RWPE2 (cell line): ENCODE measurements around the gene CRIP3.

Experiments used
- ATAC-seq: fragments of 200-7000 bp; cut with Tn5 transposase; 3 replicates; pipeline ENCODE4 v1.9.1; 2021; ENCODE audit warnings: low read depth
- DNase-seq: peaks from one replicate; pipeline ENCODE4 v3.0.0-alpha.2; 2020; ENCODE audit warnings: low spot score
- H3K27ac ChIP-seq: fragments of 450-650 bp; 2 replicates; pipeline ENCODE4 v1.5.1; 2017; ENCODE audit warnings: mild to moderate bottlenecking; ENCODE audit not compliant: poor library complexity, severe bottlenecking
- H3K27me3 ChIP-seq: fragments of 250-450 bp; sonication (Bioruptor Pico); 2 replicates; pipeline ENCODE4 v1.5.1; 2021; ENCODE audit warnings: mild to moderate bottlenecking, moderate library complexity; ENCODE audit not compliant: insufficient read depth, poor library complexity, severe bottlenecking
- H3K36me3 ChIP-seq: fragments of 250-450 bp; sonication (Bioruptor Pico); 2 replicates; pipeline ENCODE4 v1.5.1; 2020; ENCODE audit warnings: low read depth, mild to moderate bottlenecking, moderate library complexity
- H3K4me1 ChIP-seq: fragments of 250-450 bp; sonication (Bioruptor Pico); 2 replicates; pipeline ENCODE4 v1.5.1; 2021; ENCODE audit warnings: mild to moderate bottlenecking, moderate library complexity; ENCODE audit not compliant: insufficient read depth, poor library complexity, severe bottlenecking
- H3K4me3 ChIP-seq: fragments of 250-450 bp; sonication (Bioruptor Pico); 2 replicates; pipeline ENCODE4 v1.5.1; 2021; ENCODE audit warnings: mild to moderate bottlenecking, moderate library complexity; ENCODE audit not compliant: severe bottlenecking
- H3K9me3 ChIP-seq: fragments of 250-450 bp; sonication (Bioruptor Pico); 2 replicates; pipeline ENCODE4 v1.5.1; 2021; ENCODE audit warnings: mild to moderate bottlenecking, moderate library complexity; ENCODE audit not compliant: severe bottlenecking
- TF ChIP-seq, protein P1 (sequence below): fragments of 450-650 bp; IDR thresholded peaks from one replicate; pipeline ENCODE4 v1.5.1; 2017; ENCODE audit warnings: mild to moderate bottlenecking, moderate library complexity; ENCODE audit not compliant: poor library complexity, severe bottlenecking

Gene CRIP3

DNA sequence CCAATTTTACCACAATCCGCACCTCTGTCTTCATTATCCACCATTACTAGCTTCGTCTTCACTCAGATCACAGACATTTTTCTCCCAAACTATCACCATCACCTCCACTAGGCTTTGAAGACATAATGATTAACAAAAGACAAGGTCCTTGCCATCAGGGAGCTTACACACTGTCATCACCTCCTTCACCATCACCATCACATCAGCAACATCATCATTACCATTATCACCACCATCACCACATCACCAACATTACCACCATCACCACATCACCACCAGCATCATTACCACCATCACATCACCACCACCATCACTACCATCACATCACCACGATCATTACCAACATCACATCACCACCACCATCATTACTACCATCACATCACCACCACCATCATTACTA lies 14.9 kb downstream of the CRIP3 start:
- Histone ChIP-seq H3K27ac (no peak overlapping the region), H3K27me3 (no peaks in the 10 kb centered on the region), H3K9me3 (no peaks in the 10 kb centered on the region), H3K36me3 (no peaks in the 10 kb centered on the region), H3K4me3 (no peak overlapping the region), H3K4me1 (no peaks in the 10 kb centered on the region)
- TF ChIP-seq, protein P1, sequence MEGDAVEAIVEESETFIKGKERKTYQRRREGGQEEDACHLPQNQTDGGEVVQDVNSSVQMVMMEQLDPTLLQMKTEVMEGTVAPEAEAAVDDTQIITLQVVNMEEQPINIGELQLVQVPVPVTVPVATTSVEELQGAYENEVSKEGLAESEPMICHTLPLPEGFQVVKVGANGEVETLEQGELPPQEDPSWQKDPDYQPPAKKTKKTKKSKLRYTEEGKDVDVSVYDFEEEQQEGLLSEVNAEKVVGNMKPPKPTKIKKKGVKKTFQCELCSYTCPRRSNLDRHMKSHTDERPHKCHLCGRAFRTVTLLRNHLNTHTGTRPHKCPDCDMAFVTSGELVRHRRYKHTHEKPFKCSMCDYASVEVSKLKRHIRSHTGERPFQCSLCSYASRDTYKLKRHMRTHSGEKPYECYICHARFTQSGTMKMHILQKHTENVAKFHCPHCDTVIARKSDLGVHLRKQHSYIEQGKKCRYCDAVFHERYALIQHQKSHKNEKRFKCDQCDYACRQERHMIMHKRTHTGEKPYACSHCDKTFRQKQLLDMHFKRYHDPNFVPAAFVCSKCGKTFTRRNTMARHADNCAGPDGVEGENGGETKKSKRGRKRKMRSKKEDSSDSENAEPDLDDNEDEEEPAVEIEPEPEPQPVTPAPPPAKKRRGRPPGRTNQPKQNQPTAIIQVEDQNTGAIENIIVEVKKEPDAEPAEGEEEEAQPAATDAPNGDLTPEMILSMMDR: no peak
- no peak for ATAC-seq
- DNase-seq: no peak

DNA sequence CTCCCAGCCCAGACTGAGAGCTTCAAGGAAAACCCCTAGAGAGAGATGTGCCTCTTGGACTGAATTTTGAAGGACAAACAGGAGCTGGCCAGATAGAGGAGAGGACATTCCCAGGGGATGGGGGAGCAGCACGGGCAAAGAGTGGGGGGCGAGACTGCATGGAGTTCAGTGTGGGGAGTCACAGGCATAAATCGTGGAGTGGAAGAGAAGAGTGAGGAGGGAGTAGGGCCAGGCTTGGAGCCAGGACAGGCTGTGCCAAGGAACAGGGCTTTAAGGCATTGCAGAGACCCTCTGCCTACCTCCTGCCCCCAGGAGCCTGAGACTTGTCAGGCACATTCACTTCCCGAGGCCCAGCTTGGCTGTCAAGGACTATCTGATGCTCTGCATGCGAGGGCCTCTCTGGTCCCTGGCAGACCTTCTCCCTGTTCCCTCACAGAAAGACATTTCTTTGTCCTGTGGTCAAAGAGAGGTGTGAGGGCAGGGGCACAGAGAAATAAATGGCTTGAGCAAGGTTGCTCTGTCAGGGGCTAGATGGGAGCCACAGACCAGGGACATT lies 15.8 kb downstream of the CRIP3 start:
- H3K4me3 ChIP-seq: no peak overlapping the region

DNA sequence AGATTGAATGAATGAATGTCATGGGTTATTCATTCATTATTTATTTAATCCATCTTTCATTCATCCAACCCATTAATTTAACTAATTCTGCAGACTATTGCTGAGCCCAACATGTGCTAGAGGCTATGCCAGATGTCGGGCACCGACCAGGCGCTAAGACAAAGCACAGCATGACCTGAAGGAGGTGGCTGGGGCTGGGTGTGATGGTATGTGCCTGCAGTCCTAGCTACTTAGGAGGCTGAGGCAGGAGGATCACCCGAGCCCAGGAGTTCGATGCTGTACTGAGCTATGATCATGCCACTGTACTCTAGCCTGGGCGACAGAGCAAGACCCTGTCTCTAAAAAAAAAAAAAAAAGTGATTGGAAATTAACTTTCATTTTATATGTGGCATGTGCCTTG lies 16.3 kb downstream of the CRIP3 start:
- DNase-seq (no peak), ATAC-seq (no peak)
- Histone ChIP-seq H3K4me3 (no peak overlapping the region), H3K27me3 (no peaks in the 10 kb centered on the region), H3K4me1 (no peaks in the 10 kb centered on the region), H3K9me3 (no peaks in the 10 kb centered on the region), H3K36me3 (no peaks in the 10 kb centered on the region), H3K27ac (no peak overlapping the region)
- TF ChIP-seq, protein P1: no peak

More for the DNA sequence above, 15.8 kb downstream of the CRIP3 start:
- ATAC-seq (no peak), DNase-seq (no peak)
- TF ChIP-seq, protein P1: no peak
- Histone ChIP-seq H3K9me3 (no peaks in the 10 kb centered on the region), H3K27ac (no peak overlapping the region), H3K36me3 (no peaks in the 10 kb centered on the region), H3K4me1 (no peaks in the 10 kb centered on the region), H3K27me3 (no peaks in the 10 kb centered on the region)

DNA sequence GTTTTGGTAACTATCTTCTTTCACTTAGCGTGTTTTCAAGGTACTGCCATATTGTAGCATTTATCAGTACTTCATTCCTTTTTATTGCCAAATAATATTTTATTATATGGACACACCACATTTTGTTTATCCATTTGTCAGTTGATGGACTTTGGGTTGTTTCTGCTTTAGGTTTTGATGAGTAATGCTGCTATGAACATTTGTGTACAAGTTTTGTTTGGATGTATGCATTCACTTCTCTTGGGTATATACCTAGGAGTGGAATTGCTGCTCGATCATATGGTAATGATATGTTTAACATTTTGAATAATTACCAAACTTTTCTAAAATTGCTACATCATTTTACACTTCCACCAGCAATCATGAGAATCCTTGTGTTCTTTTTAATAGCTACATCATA lies 16.9 kb downstream of the CRIP3 start:
- ATAC-seq: no peak
- Histone ChIP-seq H3K27me3 (no peaks in the 10 kb centered on the region), H3K4me1 (no peaks in the 10 kb centered on the region), H3K36me3 (no peaks in the 10 kb centered on the region), H3K4me3 (no peak overlapping the region), H3K9me3 (no peaks in the 10 kb centered on the region), H3K27ac (no peak overlapping the region)
- no peak for DNase-seq
- TF ChIP-seq, protein P1: no peak

DNA sequence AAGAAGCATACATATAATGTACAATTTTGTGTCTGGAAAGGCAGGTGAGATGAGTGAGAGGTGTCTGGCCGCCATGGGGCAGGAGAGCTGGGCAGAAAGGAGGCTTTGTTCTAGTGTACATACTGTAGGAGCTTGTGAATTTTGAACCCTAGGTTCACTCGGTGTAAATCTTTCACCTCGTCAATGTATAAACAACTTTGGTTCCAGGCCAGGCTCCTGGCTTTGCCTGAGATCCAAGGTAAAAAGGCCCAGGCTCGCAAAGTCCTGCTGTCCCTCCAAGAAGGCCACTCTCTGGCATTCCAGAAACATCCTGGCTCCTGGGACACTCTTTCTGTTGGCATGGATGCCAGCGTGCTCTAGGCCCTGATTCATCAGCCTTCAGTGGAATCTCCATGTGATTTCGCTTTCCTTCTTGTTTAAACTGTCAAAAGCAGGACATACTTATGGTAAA lies 17.7 kb downstream of the CRIP3 start:
- Histone ChIP-seq H3K4me3 (no peak overlapping the region), H3K4me1 (no peaks in the 10 kb centered on the region), H3K27ac (no peak overlapping the region), H3K9me3 (no peaks in the 10 kb centered on the region), H3K36me3 (no peaks in the 10 kb centered on the region), H3K27me3 (peaks cover under 1% of the 10 kb centered on the region)
- ATAC-seq (no peak), DNase-seq (no peak)
- TF ChIP-seq, protein P1: no peak
